Measurements from ENCODE around the gene SLC25A22.

SLC25A22 gene

GRCh38 chr11:788953-789940, 8.8 kb downstream of the SLC25A22 start:
- no peak for DNase-seq

- no peak for DNase-seq
These were observed 10.0 kb downstream of the SLC25A22 start for GRCh38 chr11:788009-788640.

- DNase-seq: no peak
These were observed 10.9 kb downstream of the SLC25A22 start for GRCh38 chr11:787084-787675.

GRCh38 chr11:786235-787083, 11.6 kb downstream of the SLC25A22 start:
- DNase-seq: no peak

- no peak for DNase-seq
These were observed 14.5 kb downstream of the SLC25A22 start for GRCh38 chr11:783581-784015.

- no peak for DNase-seq
These were observed 15.6 kb downstream of the SLC25A22 start for GRCh38 chr11:782264-783174.

GRCh38 chr11:779955-780532, 18.0 kb downstream of the SLC25A22 start:
- DNase-seq: no peak

- no peak for DNase-seq
These were observed 18.8 kb downstream of the SLC25A22 start for GRCh38 chr11:778976-779954.

- peak; percentile 91 for DNase-seq
These were observed 20.5 kb downstream of the SLC25A22 start, which contains the start of gene GATD1 for GRCh38 chr11:777288-778255. Gene GATD1 (minus strand): TSS chr11:777487. CDS start chr11:777462, 25 bp downstream.

GRCh38 chr11:776561-777287, 21.4 kb downstream of the SLC25A22 start:
- no peak for DNase-seq

- no peak for DNase-seq
These were observed 21.9 kb downstream of the SLC25A22 start for GRCh38 chr11:776263-776560.

- no peak for DNase-seq
These were observed 23.0 kb downstream of the SLC25A22 start for GRCh38 chr11:774873-775592.

GRCh38 chr11:773830-774229, 24.3 kb downstream of the SLC25A22 start:
- no peak for DNase-seq

- DNase-seq: no peak
These were observed 24.7 kb downstream of the SLC25A22 start for GRCh38 chr11:773425-773824.

GRCh38 chr11:772429-773390, 25.4 kb downstream of the SLC25A22 start:
- DNase-seq: no peak

- DNase-seq: no peak
These were observed 26.4 kb downstream of the SLC25A22 start for GRCh38 chr11:771617-772204.

Measured in CD4-positive, alpha-beta T cell treated with Interleukin-15 for 1 hour (primary cell).